ENCODE results near the gene MYO1B. TPM values are rescaled to one million over a fixed set of nuclear protein-coding genes. Genes with fewer than 3 reads are reported as not detected.

Gene MYO1B
- total RNA-seq, 1 experiment from 2014 or later, result 43.2 TPM

DNA sequence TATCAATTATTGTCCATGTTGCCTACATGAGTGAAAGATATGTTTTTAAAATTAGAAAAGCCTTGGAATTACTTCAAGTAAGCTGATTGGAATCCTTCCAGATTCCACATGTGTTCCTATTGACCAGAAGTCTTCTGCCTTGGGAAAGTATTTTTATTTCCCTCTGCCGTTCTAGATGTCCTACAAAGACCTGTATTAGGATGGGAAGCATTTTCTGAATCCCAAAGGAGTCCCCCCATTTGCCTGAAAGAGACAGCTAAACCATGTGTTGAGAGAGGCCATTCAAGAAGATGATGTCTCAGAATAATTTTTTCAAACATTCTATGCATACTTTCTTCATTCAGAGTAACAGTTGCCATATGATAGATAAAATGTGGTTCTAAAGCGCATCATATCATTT, 19.0 kb upstream of the MYO1B start:
- no peak overlapping the region for H3K27ac ChIP-seq (ENCODE audit: insufficient read length, low read depth, low read length)

More for the DNA sequence above, 19.0 kb upstream of the MYO1B start:
- no peaks in the 10 kb centered on the region for H3K27me3 Mint-ChIP-seq (ENCODE audit: low read depth)
- Histone ChIP-seq H2BK120ac (ENCODE audit: low read depth, low read length, poor library complexity, severe bottlenecking) (no peak overlapping the region), H3K4ac (ENCODE audit: low read depth, low read length) (no peak overlapping the region), H2BK12ac (ENCODE audit: insufficient read length, low read depth, low read length) (no peak overlapping the region), H2AFZ (ENCODE audit: low read length) (no peak overlapping the region), H2AK5ac (ENCODE audit: insufficient read length, low read length) (no peak overlapping the region), H3K23ac (ENCODE audit: insufficient read length, low read depth, low read length) (no peak overlapping the region), H2BK15ac (ENCODE audit: low read depth, low read length) (no peak overlapping the region), H3K4me2 (ENCODE audit: insufficient read depth, insufficient read length, low read length) (no peak overlapping the region), H4K5ac (ENCODE audit: insufficient read length, low read depth, low read length) (no peak overlapping the region), H2BK20ac (ENCODE audit: low read depth, low read length, poor library complexity, severe bottlenecking) (no peak overlapping the region), H3K9ac (ENCODE audit: extremely low read depth, insufficient read length, low read length) (no peak overlapping the region), H3K79me2 (ENCODE audit: insufficient read depth, low read length) (no peaks in the 10 kb centered on the region), H3K27me3 (ENCODE audit: insufficient read depth, low read length) (no peaks in the 10 kb centered on the region), H3K14ac (ENCODE audit: insufficient read depth, low read length) (no peak overlapping the region), H4K8ac (replicated peaks; ENCODE audit: insufficient read length, low read depth, low read length) (no peak overlapping the region), H3K79me1 (ENCODE audit: insufficient read depth, low read depth, low read length, poor library complexity, severe bottlenecking) (no peaks in the 10 kb centered on the region), H3K23me2 (ENCODE audit: insufficient read length, low read depth, low read length, poor library complexity, severe bottlenecking) (no peaks in the 10 kb centered on the region), H3K9me3 (ENCODE audit: control insufficient read depth, low read depth, low read length) (no peaks in the 10 kb centered on the region), H3K56ac (ENCODE audit: insufficient read length, low read depth, low read length) (no peak overlapping the region), H2BK5ac (ENCODE audit: insufficient read length, low read length) (no peak overlapping the region), H4K20me1 (ENCODE audit: control insufficient read depth, insufficient read depth, insufficient read length) (no peaks in the 10 kb centered on the region), H3K4me1 (ENCODE audit: insufficient read depth, low read length) (no peaks in the 10 kb centered on the region), H4K91ac (ENCODE audit: insufficient read length, low read depth, low read length) (no peak overlapping the region), H3T11ph (ENCODE audit: low read length) (no peak overlapping the region), H3K18ac (ENCODE audit: insufficient read length, low read depth, low read length) (no peak overlapping the region)
- H3K36me3 Mint-ChIP-seq (ENCODE audit: insufficient read depth in 1 of 3, low read depth in 3 of 3), result no peaks in the 10 kb centered on the region
- H3K9me3 Mint-ChIP-seq, result no peaks in the 10 kb centered on the region
- H3K4me3 Mint-ChIP-seq, result no peak overlapping the region
- H3K4me1 Mint-ChIP-seq, result peaks cover 16 to 19% of the 10 kb centered on the region in 2 experiments
- TF ChIP-seq, protein P1, sequence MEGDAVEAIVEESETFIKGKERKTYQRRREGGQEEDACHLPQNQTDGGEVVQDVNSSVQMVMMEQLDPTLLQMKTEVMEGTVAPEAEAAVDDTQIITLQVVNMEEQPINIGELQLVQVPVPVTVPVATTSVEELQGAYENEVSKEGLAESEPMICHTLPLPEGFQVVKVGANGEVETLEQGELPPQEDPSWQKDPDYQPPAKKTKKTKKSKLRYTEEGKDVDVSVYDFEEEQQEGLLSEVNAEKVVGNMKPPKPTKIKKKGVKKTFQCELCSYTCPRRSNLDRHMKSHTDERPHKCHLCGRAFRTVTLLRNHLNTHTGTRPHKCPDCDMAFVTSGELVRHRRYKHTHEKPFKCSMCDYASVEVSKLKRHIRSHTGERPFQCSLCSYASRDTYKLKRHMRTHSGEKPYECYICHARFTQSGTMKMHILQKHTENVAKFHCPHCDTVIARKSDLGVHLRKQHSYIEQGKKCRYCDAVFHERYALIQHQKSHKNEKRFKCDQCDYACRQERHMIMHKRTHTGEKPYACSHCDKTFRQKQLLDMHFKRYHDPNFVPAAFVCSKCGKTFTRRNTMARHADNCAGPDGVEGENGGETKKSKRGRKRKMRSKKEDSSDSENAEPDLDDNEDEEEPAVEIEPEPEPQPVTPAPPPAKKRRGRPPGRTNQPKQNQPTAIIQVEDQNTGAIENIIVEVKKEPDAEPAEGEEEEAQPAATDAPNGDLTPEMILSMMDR (conservative IDR thresholded peaks at IDR 0.05), result no peak
- no peak overlapping the region for H3K27ac Mint-ChIP-seq
- no CpG with 5 or more reads among the region's 2 CpGs for WGBS (ENCODE audit: extremely low coverage, insufficient read length, low lambda C conversion rate)
- no peak for DNase-seq

Measured in H9 (cell line).